Hepatocyte (in vitro differentiated cells): Measurements from ENCODE around the gene ANKS1B. TPM values are rescaled to one million over a fixed set of nuclear protein-coding genes. Genes with fewer than 3 reads are reported as not detected.

ENCODE experiments used
- DNase-seq: peaks from one replicate; pipeline ENCODE4 v3.0.0-alpha.2; 2016; ENCODE audit warnings: low spot score
- H2AFZ ChIP-seq: fragments of 200-600 bp; sonication (generic); 2 replicates; pipeline ENCODE4 v1.6.0; 2016; ENCODE audit warnings: antibody characterized with exemption, mild to moderate bottlenecking
- H3K27ac ChIP-seq: fragments of 200-600 bp; sonication (generic); 2 replicates; pipeline ENCODE4 v1.5.1; 2016; ENCODE audit warnings: mild to moderate bottlenecking
- H3K27me3 ChIP-seq: fragments of 200-600 bp; sonication (generic); 2 replicates; pipeline ENCODE4 v1.6.1; 2016
- H3K36me3 ChIP-seq: fragments of 200-600 bp; sonication (generic); replicated peaks from 2 replicates; pipeline ENCODE4 v1.5.1; 2016; ENCODE audit warnings: low read depth; ENCODE audit not compliant: insufficient read depth
- H3K4me1 ChIP-seq: fragments of 200-600 bp; sonication (generic); 2 replicates; pipeline ENCODE4 v1.5.1; 2016; ENCODE audit warnings: mild to moderate bottlenecking, moderate library complexity; ENCODE audit not compliant: insufficient read depth
- H3K4me2 ChIP-seq: fragments of 200-600 bp; sonication (generic); 2 replicates; pipeline ENCODE4 v1.6.0; 2016
- H3K4me3 ChIP-seq: fragments of 200-600 bp; sonication (generic); 2 replicates; pipeline ENCODE4 v1.5.1; 2016; ENCODE audit warnings: mild to moderate bottlenecking
- H3K79me2 ChIP-seq: fragments of 200-600 bp; sonication (generic); 2 replicates; pipeline ENCODE4 v1.6.0; 2017; ENCODE audit warnings: mild to moderate bottlenecking
- H3K9me2 ChIP-seq: fragments of 200-600 bp; sonication (generic); replicated peaks from 2 replicates; pipeline ENCODE4 v1.6.0; 2017; ENCODE audit warnings: mild to moderate bottlenecking; ENCODE audit not compliant: insufficient read depth
- H3K9me3 ChIP-seq: fragments of 200-600 bp; sonication (generic); 2 replicates; pipeline ENCODE4 v1.5.1; 2016; ENCODE audit warnings: low read depth, mild to moderate bottlenecking
- H4K20me1 ChIP-seq: fragments of 200-600 bp; sonication (generic); 2 replicates; pipeline ENCODE4 v1.6.0; 2016; ENCODE audit warnings: mild to moderate bottlenecking; ENCODE audit not compliant: insufficient read depth, poor library complexity, severe bottlenecking
- CTCF ChIP-seq: fragments of 200-600 bp; sonication (generic); IDR thresholded peaks from 2 replicates; pipeline ENCODE4 v1.5.1; 2016; ENCODE audit warnings: antibody characterized with exemption, mild to moderate bottlenecking; ENCODE audit not compliant: poor library complexity
- EZH2 ChIP-seq: fragments of 200-600 bp; sonication (generic); IDR thresholded peaks from 2 replicates; pipeline ENCODE4 v1.6.1; 2016; ENCODE audit warnings: antibody characterized with exemption, mild to moderate bottlenecking, borderline replicate concordance
- EZH2phosphoT487 ChIP-seq: fragments of 200-600 bp; sonication (generic); IDR thresholded peaks from one replicate; pipeline ENCODE4 v1.6.1; 2018; ENCODE audit warnings: antibody characterized with exemption, mild to moderate bottlenecking, low read depth, moderate library complexity; ENCODE audit not compliant: unreplicated experiment, severe bottlenecking
- WGBS: methylation state at CpG from one replicate; pipeline ENCODE4 v1.1.6; 2016; ENCODE audit warnings: low lambda C conversion rate; ENCODE audit errors: missing lambda C conversion rate; 5-methylcytosine and 5-hydroxymethylcytosine counted together
- polyA plus RNA-seq: library from polyadenylated mRNA; unstranded; fragments of >200 nt; fragmentation: Nextera tagmentation; extraction: Ambion mirVana; gene quantifications from 2 replicates; pipeline ENCODE4 v1.2.1, GENCODE V29; 2016
- total RNA-seq: library from RNA; depleted of rRNA; stranded (reverse); fragments of >200 nt; gene quantifications from 2 replicates; pipeline ENCODE4 v1.2.3, GENCODE V29; 2014

ANKS1B gene
- total and polyA plus RNA-seq, 2 experiments from 2014 or later, result 1.6 to 2.2 TPM

- no peaks in the 10 kb centered on the region for H4K20me1 ChIP-seq
- no peaks in the 10 kb centered on the region for H3K4me1 ChIP-seq
- H3K4me2 ChIP-seq, result no peak overlapping the region
- 79% methylated on average over 1 of the region's 1 CpG for WGBS
- no peaks in the 10 kb centered on the region for H3K79me2 ChIP-seq
- no peaks in the 10 kb centered on the region for H3K27me3 ChIP-seq
- H3K36me3 ChIP-seq, result no peaks in the 10 kb centered on the region
- TF ChIP-seq EZH2phosphoT487 (no peak), CTCF (no peak), EZH2 (no peak)
- no peak for DNase-seq
- H3K9me2 ChIP-seq, result no peaks in the 10 kb centered on the region
- no peak overlapping the region for H3K27ac ChIP-seq
- H3K4me3 ChIP-seq, result no peak overlapping the region
- no peak overlapping the region for H2AFZ ChIP-seq
- no peaks in the 10 kb centered on the region for H3K9me3 ChIP-seq
These were observed 13.1 kb upstream of the ANKS1B start for GRCh38 chr12:99997806-99998205.

- H3K4me1 ChIP-seq, result no peaks in the 10 kb centered on the region
- TF ChIP-seq EZH2phosphoT487 (no peak), CTCF (no peak), EZH2 (no peak)
- WGBS, result 56% methylated on average over 6 of the region's 6 CpGs
These were observed 11.4 kb upstream of the ANKS1B start for GRCh38 chr12:99996095-99996494.

GRCh38 chr12:99985631-99986030 is 895 bp upstream of the ANKS1B start:
- peak overlapping the region; percentile 99 for H3K4me2 ChIP-seq
- 76% methylated on average over 3 of the region's 3 CpGs for WGBS
- H3K9me3 ChIP-seq, result no peaks in the 10 kb centered on the region
- H3K79me2 ChIP-seq, result no peaks in the 10 kb centered on the region
- H3K4me1 ChIP-seq, result peaks cover 7% of the 10 kb centered on the region
- peaks cover 36% of the 10 kb centered on the region for H3K27me3 ChIP-seq
- TF ChIP-seq EZH2, result no peak
- no peak overlapping the region for H3K27ac ChIP-seq
- DNase-seq, result no peak
- H3K36me3 ChIP-seq, result no peaks in the 10 kb centered on the region
- H2AFZ ChIP-seq, result peak overlapping the region; percentile 86
- H3K4me3 ChIP-seq, result peak overlapping the region; percentile 68
- no peaks in the 10 kb centered on the region for H4K20me1 ChIP-seq
- H3K9me2 ChIP-seq, result no peaks in the 10 kb centered on the region

More at GRCh38 chr12:99996095-99996494, 11.4 kb upstream of the ANKS1B start:
- Histone ChIP-seq H2AFZ (no peak overlapping the region), H3K4me2 (no peak overlapping the region), H3K4me3 (no peak overlapping the region), H4K20me1 (no peaks in the 10 kb centered on the region), H3K36me3 (no peaks in the 10 kb centered on the region), H3K9me2 (no peaks in the 10 kb centered on the region), H3K27me3 (no peaks in the 10 kb centered on the region), H3K9me3 (no peaks in the 10 kb centered on the region), H3K79me2 (no peaks in the 10 kb centered on the region), H3K27ac (no peak overlapping the region)
- no peak for DNase-seq

GRCh38 chr12:99985129-99985570 is 414 bp upstream of the ANKS1B start:
- no peaks in the 10 kb centered on the region for H3K36me3 ChIP-seq
- no peaks in the 10 kb centered on the region for H3K9me3 ChIP-seq
- no peak for DNase-seq
- no peaks in the 10 kb centered on the region for H3K9me2 ChIP-seq
- H3K79me2 ChIP-seq, result no peaks in the 10 kb centered on the region
- H2AFZ ChIP-seq, result peak overlapping the region; percentile 86
- 7% methylated on average over 10 of the region's 10 CpGs for WGBS
- H3K27ac ChIP-seq, result no peak overlapping the region
- H4K20me1 ChIP-seq, result no peaks in the 10 kb centered on the region
- peaks cover 7% of the 10 kb centered on the region for H3K4me1 ChIP-seq
- H3K4me2 ChIP-seq, result peak overlapping the region; percentile 99
- TF ChIP-seq EZH2phosphoT487 (no peak), EZH2 (no peak), CTCF (no peak)
- peaks cover 41% of the 10 kb centered on the region for H3K27me3 ChIP-seq
- peak overlapping the region; percentile 68 for H3K4me3 ChIP-seq
